AG09319 (cell line): Measurements from ENCODE around the gene HDLBP.
"Not testable (repeated sequence)": the region's sequence is repeated elsewhere in the genome, so short reads cannot be mapped to it uniquely, and the experiment has no call there.

ENCODE experiments used
- DNase-seq: peaks from one replicate; pipeline ENCODE4 v3.0.0-alpha.2; 2010; ENCODE audit warnings: low read depth; ENCODE audit errors: extremely low read depth
- CTCF ChIP-seq: IDR thresholded peaks from 2 replicates; pipeline ENCODE4 v1.5.1; 2011; ENCODE audit warnings: low read depth, mild to moderate bottlenecking, inconsistent platforms, low read length, moderate library complexity

Gene HDLBP

GRCh38 chr2:241282555-241282954 lies 32.9 kb downstream of the HDLBP start:
- DNase-seq, result no peak
- no peak for TF ChIP-seq CTCF

GRCh38 chr2:241280291-241280690 lies 35.2 kb downstream of the HDLBP start:
- DNase-seq, result no peak
- no peak for TF ChIP-seq CTCF

GRCh38 chr2:241279828-241280227 lies 35.6 kb downstream of the HDLBP start:
- TF ChIP-seq CTCF, result no peak
- no peak for DNase-seq

- no peak for TF ChIP-seq CTCF
- DNase-seq, result no peak
Observed at GRCh38 chr2:241279413-241279812, 36.1 kb downstream of the HDLBP start.

- DNase-seq, result not testable (repeated sequence)
Observed at GRCh38 chr2:241278306-241278705, 37.2 kb downstream of the HDLBP start.

GRCh38 chr2:241275910-241276309 lies 39.6 kb downstream of the HDLBP start:
- no peak for DNase-seq
- TF ChIP-seq CTCF, result no peak

- DNase-seq, result no peak
- TF ChIP-seq CTCF, result no peak
Observed at GRCh38 chr2:241275504-241275903, 40.0 kb downstream of the HDLBP start.

GRCh38 chr2:241274127-241274526 lies 41.3 kb downstream of the HDLBP start:
- no peak for TF ChIP-seq CTCF
- DNase-seq, result no peak
